ENCODE results near the gene GTPBP4.

- TF ChIP-seq CTCF (IDR thresholded peaks at IDR 0.05; ENCODE audit: low read length) (no peak), EZH2 (IDR thresholded peaks at IDR 0.05; ENCODE audit: borderline replicate concordance, low read length) (no peak)
These were observed 44.0 kb upstream of the GTPBP4 start for GRCh38 chr10:944034-944831.
